Ishikawa (cell line): ENCODE data around the gene NEUROD2.

Experiments
- CEBPB ChIP-seq: IDR thresholded peaks from 2 replicates; pipeline ENCODE4 v1.6.1; 2012
- CREB1 ChIP-seq: IDR thresholded peaks from 2 replicates; pipeline ENCODE4 v1.6.1; 2012; ENCODE audit warnings: low read depth
- EGR1 ChIP-seq: IDR thresholded peaks from 2 replicates; pipeline ENCODE4 v1.6.1; 2012
- EP300 ChIP-seq: IDR thresholded peaks from 2 replicates; pipeline ENCODE4 v1.6.1; 2012; ENCODE audit warnings: borderline replicate concordance
- FOXM1 ChIP-seq: IDR thresholded peaks from 2 replicates; pipeline ENCODE4 v1.6.1; 2012; ENCODE audit warnings: low read depth, borderline replicate concordance
- NFIC ChIP-seq: IDR thresholded peaks from 2 replicates; pipeline ENCODE4 v1.6.1; 2012
- RAD21 ChIP-seq: IDR thresholded peaks from 2 replicates; pipeline ENCODE4 v1.6.1; 2012; ENCODE audit warnings: low read depth
- TAF1 ChIP-seq: IDR thresholded peaks from 2 replicates; pipeline ENCODE4 v1.6.1; 2012; ENCODE audit warnings: low read depth, mild to moderate bottlenecking
- TCF12 ChIP-seq: IDR thresholded peaks from 2 replicates; pipeline ENCODE4 v1.6.1; 2012; ENCODE audit warnings: low read depth
- TEAD4 ChIP-seq: IDR thresholded peaks from 2 replicates; pipeline ENCODE4 v1.6.1; 2012
- USF1 ChIP-seq: IDR thresholded peaks from 2 replicates; pipeline ENCODE4 v1.6.1; 2012
- YY1 ChIP-seq: IDR thresholded peaks from 2 replicates; pipeline ENCODE4 v1.6.1; 2012; ENCODE audit warnings: low read depth
- ZBTB7A ChIP-seq: IDR thresholded peaks from 2 replicates; pipeline ENCODE4 v1.6.1; 2012; ENCODE audit warnings: low read depth
- TF ChIP-seq, protein P1 (sequence below): IDR thresholded peaks from 2 replicates; pipeline ENCODE4 v1.6.1; 2012
- TF ChIP-seq, protein P2 (sequence below): IDR thresholded peaks from 2 replicates; pipeline ENCODE4 v1.6.1; 2012; ENCODE audit warnings: low read depth, mild to moderate bottlenecking

Gene NEUROD2

DNA sequence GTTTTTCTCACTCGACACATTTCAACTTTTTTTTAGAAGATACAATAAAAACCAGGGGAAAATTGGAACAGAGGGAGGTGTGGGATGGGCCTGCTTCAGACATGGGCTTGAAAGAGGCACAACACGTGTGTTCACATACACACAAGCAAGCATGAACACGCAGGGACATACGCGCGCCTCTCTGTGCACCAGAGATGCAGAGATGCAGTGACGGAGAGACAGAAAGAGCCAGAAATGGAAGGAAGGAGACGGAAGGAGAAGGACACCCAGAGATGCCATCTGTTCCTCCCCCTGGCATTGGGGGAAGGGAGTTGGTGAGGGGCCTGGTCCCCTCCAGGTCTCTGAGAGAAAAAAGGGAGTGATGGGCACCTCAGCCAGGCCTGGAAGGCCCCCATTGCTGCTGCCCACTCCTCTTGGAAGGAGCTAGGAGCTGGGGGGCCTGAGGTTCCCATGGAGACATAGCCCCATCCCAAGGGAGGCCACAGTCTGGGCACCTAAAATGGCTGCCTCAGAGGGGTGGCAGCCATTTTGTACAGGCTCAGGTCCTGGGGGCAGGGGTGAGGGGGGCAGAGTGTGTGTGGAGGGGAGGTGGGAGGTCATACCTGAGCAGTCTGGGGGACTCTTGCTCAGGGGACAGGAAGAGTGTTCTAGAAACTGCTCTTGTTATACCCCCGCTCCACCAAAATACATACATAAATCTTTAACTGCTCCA is 3.8 kb upstream of the NEUROD2 start:
- TF ChIP-seq FOXM1 (no peak), TCF12 (no peak), TEAD4 (no peak), CEBPB (no peak), TAF1 (no peak), YY1 (peak; percentile 85), CREB1 (no peak), EGR1 (no peak)

- TF ChIP-seq, protein P1, sequence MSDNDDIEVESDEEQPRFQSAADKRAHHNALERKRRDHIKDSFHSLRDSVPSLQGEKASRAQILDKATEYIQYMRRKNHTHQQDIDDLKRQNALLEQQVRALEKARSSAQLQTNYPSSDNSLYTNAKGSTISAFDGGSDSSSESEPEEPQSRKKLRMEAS = no peak
- TF ChIP-seq, protein P2, sequence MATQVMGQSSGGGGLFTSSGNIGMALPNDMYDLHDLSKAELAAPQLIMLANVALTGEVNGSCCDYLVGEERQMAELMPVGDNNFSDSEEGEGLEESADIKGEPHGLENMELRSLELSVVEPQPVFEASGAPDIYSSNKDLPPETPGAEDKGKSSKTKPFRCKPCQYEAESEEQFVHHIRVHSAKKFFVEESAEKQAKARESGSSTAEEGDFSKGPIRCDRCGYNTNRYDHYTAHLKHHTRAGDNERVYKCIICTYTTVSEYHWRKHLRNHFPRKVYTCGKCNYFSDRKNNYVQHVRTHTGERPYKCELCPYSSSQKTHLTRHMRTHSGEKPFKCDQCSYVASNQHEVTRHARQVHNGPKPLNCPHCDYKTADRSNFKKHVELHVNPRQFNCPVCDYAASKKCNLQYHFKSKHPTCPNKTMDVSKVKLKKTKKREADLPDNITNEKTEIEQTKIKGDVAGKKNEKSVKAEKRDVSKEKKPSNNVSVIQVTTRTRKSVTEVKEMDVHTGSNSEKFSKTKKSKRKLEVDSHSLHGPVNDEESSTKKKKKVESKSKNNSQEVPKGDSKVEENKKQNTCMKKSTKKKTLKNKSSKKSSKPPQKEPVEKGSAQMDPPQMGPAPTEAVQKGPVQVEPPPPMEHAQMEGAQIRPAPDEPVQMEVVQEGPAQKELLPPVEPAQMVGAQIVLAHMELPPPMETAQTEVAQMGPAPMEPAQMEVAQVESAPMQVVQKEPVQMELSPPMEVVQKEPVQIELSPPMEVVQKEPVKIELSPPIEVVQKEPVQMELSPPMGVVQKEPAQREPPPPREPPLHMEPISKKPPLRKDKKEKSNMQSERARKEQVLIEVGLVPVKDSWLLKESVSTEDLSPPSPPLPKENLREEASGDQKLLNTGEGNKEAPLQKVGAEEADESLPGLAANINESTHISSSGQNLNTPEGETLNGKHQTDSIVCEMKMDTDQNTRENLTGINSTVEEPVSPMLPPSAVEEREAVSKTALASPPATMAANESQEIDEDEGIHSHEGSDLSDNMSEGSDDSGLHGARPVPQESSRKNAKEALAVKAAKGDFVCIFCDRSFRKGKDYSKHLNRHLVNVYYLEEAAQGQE = no peak
- TF ChIP-seq USF1 = no peak
- no peak for TF ChIP-seq FOXM1
- no peak for TF ChIP-seq CREB1
Observed at GRCh38 chr17:39609416-39610025, 1.8 kb upstream of the NEUROD2 start.

DNA sequence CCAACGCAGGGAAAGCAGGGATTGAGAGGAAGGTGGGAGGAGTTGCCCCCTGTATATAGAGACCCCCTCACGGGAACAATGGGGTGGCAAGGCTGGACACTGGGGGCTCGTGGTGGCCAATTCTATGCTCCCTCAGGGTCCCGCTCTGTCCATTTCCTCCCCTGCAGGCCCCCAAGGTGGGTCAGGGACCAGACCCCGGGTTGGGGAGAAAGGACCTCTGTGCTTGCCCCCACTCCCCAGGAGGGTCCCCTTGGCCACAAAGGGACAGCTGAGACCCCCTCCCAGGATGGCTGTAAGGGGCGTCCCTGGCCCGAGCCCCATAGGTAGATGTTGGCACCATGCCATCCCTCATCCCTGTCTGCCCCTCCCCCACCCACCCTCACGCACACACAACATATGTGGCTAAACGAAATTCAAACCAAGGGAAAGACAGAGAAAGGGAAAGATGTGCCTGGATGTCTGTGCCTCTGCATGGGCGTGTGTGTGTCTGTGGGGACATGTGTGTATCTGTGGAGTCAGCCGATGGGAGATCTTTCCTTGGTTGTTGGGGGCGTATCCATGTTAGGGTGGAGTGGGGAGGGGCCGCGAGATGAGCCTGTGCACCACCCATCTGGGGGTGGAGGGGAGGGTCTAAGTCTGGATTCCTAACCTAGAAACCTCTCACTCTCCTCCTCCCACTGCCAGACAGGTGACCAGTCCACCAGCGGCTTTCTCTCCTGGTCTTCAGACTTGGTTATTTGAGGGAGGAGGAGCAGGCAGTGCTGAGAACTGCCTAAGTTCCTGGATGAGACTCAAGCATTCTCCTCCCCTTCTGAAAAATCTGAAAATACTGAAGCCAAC is 642 bp upstream of the NEUROD2 start:
- TF ChIP-seq TCF12 (no peak), NFIC (peak; percentile 50)

GRCh38 chr17:39607057-39607850 is 466 bp downstream of the NEUROD2 start:
- TF ChIP-seq NFIC (no peak), CEBPB (no peak), EP300 (no peak)

DNA sequence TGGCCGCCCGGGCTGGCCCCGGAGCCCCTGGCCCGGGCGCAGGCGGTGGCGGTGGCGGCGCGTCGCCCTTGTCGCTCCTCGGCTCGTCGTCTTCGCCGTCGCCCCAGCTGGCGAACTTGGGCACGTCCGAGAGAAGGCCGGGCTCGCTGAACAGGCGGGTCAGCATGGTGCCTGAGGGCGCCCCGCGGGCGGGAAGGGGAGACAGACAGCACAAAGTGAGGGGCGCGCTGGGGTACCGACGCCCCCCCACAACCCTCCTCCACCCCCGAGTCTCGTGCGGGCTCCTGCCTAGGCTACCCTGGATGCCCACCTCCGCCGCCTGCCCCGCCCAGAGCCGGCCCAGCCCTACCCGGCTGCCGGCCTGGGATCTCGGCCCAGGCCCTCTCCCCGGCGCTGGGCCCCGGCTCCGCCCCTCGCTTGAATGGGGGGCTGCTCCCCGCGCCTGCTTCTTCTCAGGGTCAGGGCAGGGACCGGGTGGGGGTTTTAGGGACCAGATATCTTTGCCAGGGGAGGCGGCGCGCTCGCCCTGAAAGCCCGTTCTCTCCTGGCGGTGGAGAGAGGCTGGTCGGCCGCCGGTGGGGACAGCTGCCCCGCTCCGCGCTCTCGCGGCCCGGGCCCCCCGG is 1.2 kb downstream of the NEUROD2 start:
- TF ChIP-seq FOXM1 (no peak), TCF12 (no peak), CEBPB (no peak), USF1 (no peak), TAF1 (no peak), RAD21 (no peak), CREB1 (no peak), EGR1 (no peak), TEAD4 (no peak), YY1 (no peak), NFIC (no peak), ZBTB7A (no peak), EP300 (no peak)
- TF ChIP-seq, protein P2 = no peak
- TF ChIP-seq, protein P1 = no peak
